ENCODE data around the gene ACACB.
A peak's percentile ranks its signal among the peaks of the same experiment; 100 is the strongest.

Gene ACACB

DNA sequence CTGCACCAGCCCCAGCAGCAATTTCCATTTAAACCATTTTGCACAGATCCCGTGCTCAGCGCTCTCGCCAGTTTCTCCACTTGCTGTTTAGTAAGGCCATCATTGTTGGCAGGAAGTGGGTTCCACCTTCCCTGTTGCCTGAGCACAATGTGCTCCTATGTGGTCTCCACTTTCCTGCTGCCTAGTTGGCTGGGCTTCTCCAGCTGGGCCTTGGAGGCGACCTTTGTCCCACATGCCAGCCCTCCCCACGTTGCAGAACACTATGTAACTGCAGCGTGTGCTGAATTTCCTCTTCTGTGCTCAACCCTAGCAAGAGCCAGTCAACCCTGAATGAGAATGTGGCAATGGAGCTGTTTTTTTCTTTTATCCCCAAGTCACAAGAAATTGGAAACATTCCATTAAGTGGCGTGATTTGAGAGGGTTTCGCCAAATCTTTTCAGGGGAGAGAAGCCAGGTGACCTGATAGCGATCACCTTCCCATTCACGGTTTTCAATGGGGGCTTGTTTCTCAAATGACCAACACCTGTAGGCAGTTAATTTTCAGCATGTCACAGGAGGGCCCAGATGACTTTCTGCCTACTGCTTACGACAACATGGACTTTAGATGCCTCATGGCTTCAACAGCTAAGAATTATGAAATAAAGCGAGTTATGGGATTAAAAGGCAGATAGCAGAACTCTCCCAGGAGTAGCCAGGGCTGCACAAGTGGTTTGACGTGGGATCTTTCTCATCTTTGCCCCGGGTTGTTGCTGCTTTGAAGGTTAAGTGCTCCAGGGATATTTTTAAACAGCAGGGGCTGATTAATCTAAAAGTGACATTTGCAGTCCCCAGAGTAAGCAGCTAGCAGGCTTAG is at the start of gene ACACB:
TSS of gene ACACB (plus strand) at position 830 of the 853 bp plus-strand sequence. CDS start 22,819 bp downstream, outside the sequence.
- no peak for DNase-seq

DNA sequence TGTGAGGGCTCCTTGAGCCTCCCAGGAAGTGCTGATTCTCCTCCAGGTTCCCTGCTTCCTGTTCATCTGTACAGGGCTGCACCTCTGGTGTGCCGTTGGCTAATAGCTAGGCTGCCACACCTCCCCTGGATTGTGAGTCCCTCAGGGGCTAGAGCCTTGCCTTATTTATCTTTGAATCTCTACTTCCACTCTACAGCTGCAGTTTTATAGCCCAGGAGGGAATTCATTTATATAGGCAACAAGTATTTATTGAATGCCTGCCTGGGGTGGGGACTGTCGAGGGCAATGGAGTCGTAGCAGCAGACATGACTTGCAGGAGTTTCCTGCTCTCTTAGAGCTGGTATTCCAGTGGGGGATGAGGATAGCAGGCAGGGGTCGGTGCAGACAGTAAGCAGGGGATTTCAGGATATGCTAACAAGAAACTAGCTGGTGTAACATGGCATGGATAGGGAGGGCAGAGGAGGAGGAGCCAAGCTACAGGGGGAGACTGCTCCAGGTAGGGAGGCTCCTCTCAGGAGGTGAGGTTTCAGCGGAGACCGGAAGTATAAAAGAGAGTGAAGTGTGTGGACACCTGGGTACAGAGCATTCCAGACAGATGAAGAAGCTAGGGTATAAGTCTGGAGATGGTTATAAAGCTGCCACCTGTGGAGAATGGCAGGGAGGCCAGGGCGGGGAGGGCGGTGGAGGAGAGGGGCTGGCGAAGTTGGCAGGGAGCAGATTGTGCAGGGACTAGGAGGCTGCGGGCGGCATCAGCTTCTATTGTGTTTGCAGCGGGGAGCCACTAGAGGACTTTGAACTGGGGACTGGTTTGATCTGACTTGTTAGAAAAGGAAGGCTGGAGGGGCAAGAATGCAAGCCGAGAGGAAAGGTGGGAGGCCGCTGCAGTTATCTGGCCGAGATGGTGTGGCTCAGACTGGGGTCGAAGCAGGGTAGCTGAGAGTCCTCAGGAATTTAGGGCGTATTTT is 46.8 kb upstream of the ACACB start:
- DNase-seq: no peak

DNA sequence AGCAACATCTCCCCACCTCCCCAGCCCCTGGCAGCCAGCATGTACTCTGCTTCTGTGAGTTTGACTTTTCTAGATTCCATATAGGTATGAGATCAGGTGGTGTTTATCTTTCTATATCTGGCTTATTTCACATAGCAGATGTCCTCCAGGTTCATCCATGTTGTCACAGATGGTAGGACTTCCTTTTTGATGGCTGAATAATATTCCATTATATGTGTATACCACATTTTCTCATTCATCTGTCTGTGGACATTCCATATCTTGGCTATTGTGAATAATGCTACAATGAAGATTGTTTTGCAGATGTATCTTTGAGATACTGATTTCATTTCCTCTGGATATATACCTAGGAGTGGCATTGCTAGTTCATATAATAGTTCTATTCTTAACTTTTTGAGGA is 41.5 kb upstream of the ACACB start:
- DNase-seq: no peak

DNA sequence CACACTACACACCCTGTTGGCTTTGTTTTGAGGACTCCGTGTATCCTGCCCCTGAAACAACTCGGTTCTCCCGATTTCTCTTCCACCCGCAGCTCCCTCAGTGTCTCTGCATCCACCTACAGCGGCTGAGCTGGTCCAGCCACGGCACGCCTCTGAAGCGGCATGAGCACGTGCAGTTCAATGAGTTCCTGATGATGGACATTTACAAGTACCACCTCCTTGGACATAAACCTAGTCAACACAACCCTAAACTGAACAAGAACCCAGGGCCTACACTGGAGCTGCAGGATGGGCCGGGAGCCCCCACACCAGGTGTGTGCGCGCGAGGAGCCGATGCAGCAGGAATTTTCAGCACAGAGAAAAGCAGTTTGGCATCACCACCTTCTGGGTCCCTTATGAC is 33.6 kb upstream of the ACACB start:
- DNase-seq: no peak

DNA sequence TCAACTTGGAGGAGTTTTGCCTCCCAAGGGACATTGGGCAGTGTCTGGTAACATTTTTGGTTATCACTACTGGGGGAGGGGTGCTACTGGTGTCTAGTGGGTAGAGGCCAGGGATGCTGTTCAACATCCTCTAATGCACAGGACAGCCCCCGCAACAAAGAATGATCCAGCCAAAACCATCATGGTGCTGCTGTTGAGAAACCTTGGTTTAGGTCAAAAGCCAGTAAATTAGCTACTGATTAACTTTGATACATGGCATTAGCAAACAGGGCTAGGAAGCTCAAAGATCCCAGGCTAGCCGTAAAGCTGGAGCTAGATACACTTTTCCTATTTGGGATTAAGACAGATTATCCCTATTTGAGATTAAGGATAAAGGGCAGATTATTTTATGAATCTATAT is 32.0 kb upstream of the ACACB start:
- DNase-seq: no peak

DNA sequence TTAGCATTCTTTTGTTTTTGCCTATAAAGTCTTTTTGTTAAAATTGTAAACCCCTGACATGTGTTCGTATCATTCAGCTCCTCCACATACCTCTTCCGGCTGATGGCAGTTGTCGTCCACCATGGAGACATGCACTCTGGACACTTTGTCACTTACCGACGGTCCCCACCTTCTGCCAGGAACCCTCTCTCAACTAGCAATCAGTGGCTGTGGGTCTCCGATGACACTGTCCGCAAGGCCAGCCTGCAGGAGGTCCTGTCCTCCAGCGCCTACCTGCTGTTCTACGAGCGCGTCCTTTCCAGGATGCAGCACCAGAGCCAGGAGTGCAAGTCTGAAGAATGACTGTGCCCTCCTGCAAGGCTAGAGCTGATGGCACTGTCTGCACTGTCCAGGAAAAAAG is 30.8 kb upstream of the ACACB start:
- DNase-seq: no peak

DNA sequence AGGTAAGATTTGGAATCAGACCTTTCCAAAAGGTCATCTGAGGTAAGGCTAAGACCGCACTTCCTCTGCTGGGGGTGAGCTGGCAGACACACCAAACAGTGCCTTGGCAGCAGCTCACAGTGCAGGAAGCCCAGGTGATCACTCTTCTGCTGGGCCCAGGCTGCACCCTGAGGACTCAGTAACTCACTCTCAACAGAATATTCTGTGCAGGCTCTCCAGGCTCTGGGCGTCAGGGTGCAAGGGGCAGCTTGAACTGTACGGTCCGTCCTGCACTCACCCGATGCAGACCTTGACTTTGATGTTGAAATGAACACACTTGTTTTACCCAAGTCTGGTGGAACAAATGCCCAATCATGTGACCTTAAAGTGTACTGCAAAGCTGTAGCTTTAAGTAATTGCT is 29.1 kb upstream of the ACACB start:
- DNase-seq: no peak

DNA sequence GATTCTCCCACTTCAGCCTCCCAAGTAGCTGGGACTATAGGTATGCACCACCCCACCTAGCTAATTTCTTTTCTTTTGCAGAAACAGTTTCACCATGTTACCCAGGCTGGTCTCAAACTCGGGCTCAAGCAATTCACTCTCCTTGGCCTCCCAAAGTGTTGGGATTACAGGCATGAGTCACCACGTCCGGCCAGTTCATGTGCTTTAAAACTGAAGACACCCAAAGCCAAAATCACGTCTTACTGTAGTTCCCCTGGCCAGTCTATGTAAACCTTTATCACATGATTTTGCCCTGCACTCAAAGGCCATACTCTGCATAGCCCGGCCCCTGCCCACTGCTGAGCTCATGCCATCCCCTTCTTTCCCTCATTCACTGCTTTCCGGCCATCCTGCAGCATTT is 27.6 kb upstream of the ACACB start:
- DNase-seq: no peak

DNA sequence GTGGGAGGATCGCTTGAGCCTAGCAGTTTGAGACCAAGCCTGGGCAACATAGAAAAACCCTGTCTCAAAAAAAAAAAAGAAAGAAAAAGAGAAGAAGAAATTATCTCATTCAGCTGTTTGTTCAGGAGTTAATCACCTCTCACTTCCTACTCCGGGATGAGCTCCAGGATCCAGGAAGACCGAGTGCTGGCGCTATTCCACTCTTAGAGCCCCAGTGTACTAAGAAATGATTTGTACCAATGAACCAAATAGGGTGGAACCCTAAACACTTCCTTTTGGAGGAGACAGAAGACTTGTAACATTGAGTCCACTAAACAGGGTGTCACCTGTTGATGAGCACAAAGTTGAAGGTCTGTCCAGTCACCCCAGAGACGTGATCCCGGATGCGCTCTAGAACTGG is 26.7 kb upstream of the ACACB start:
- DNase-seq: no peak

DNA sequence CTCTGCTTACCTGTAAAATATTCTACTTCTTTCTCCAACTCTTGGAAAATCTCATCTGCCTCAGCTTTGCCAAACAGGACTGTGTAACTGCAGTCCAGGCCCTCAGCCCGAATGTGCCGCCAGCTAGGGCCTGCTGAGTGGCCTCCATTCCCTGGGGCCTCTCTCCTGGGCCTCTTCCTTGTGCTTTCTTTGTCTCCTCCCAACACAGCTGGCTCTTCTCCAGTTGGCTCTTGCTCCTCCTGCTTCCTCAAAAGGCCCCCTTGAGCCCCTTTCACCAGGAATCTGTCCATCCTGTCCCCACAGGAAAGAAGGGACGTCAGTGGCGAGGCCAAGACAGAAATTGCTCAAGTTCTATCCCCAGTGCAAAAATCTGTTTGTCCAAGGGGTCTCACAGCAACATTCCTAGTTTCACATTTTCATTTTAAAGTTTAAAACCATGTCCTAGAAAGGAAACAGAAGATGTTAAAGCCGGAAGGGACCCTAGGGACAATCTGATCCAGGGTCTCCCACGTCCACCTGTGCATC is 23.8 kb upstream of the ACACB start:
- DNase-seq: no peak

DNA sequence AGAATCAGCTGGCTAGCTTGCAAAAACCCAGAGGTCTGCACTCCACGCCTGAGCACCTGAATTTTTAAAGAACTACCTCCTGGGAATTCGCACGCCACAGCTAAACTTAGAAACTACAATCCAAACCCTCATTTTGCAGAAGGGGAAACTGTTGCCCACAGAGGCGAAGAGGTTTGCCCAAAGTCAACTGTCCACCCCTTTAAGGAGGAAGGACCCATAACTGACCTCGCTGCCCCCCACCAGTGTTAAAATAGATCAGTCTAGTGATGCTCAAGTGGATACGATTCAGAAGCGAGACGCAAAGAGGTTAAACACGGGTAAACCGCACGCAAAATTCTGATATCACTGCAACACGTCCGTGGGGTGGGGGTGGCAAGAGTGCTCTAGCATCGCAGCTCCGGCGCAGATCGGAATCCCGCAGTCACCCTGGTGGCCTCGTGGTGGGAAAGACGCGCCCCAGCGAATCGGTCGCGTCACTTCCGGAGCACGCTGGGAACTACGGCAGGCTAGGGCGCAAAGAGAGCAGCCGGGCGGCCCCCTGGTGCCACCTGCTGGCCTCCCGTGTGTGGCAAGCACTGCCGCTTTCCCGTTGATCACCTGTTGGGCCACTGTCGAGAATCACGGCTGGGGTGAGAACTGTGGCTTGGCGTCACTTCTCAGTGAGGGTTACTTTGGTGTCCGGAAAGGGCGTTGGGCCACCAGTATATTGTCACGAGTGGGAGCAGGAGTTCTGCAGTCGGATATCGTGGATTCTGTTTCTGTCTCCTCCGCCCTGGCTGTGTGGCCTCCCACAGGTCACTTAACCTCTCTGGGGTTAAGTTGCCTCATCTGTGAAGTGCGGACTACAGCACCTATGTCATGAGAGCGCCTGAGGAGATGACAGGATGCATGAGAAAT is 23.1 kb upstream of the ACACB start, which contains the start of gene ALKBH2:
TSS of gene ALKBH2 (minus strand) at position 451 of the 897 bp plus-strand sequence. CDS start 686 bp downstream, outside the sequence.
- peak; percentile 96 for DNase-seq

DNA sequence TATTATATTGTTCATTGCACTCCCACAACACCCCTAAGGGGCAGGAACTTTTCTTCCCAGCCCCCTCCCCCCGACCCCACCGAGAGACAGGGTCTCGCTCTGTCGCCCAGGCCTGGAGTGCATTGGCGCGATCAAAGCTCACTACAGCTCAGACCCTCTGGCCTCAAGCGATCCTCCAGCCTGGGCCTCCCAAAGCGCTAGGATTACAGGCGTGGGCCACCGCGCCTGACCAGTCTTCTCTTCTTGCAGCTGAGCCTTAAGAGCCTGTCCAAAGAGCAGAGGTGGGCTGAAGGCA is 19.3 kb upstream of the ACACB start:
- no peak for DNase-seq

DNA sequence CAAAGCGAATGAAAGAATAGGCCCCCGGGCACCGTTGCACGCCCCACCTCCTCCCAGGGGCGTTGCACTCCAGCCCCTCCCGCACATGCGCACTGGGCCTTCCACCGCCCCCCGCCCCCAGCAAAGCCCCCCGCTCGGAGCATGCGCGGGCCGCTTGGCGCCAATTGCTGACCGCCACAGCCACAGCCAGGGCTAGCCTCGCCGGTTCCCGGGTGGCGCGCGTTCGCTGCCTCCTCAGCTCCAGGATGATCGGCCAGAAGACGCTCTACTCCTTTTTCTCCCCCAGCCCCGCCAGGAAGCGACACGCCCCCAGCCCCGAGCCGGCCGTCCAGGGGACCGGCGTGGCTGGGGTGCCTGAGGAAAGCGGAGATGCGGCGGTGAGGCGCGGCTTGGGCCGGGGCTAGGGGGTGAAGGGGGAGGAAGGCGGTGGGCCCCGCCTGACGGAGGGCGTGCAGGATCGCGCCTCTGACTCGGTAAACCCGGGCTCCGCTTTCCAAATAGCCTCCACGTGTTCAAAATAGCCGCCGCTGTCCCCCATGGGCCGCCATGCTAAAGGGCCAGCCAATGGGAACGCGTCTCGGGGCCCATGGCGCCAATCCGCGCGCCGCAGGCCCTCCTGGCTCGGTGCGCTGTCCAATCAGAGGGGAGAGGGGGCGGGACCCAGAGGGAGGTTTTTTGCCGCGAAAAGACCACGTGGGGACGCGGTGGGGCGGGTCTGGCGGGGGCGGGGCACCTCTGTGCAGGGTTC is 18.8 kb upstream of the ACACB start, which contains the start of gene UNG:
TSS of gene UNG (plus strand) at position 163 of the 748 bp plus-strand sequence. CDS start at position 246, 83 bp downstream.
- DNase-seq: peak; percentile 98

DNA sequence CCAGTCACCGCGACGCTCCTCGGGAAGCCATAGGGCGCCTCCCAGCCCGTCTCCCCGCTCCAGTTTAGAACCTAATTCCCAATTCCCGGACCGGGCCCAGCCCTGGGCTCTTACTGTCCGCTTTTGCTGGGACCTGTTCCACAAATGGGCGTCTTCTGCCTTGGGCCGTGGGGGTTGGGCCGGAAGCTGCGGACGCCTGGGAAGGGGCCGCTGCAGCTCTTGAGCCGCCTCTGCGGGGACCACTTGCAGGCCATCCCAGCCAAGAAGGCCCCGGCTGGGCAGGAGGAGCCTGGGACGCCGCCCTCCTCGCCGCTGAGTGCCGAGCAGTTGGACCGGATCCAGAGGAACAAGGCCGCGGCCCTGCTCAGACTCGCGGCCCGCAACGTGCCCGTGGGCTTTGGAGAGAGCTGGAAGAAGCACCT is 18.2 kb upstream of the ACACB start:
- no peak for DNase-seq

DNA sequence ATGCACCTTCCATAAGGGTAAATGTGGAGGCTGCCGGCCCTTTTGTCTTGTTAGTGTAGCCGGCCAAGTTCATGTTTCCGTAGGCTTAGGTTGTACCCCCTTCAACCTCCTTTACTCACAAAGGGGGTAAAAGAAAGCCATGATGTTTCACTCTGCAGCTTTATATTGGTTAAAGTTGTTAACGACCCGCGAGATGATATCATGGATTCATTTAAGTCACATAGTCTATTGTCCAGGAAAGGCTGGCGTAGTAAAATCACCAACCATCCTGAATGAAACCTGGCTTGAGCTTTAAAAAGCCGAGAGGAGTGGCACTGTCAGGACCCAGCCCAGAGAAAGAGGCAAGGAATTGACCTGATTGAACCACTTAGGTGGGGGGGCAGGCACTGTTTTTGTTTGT is 17.7 kb upstream of the ACACB start:
- no peak for DNase-seq

DNA sequence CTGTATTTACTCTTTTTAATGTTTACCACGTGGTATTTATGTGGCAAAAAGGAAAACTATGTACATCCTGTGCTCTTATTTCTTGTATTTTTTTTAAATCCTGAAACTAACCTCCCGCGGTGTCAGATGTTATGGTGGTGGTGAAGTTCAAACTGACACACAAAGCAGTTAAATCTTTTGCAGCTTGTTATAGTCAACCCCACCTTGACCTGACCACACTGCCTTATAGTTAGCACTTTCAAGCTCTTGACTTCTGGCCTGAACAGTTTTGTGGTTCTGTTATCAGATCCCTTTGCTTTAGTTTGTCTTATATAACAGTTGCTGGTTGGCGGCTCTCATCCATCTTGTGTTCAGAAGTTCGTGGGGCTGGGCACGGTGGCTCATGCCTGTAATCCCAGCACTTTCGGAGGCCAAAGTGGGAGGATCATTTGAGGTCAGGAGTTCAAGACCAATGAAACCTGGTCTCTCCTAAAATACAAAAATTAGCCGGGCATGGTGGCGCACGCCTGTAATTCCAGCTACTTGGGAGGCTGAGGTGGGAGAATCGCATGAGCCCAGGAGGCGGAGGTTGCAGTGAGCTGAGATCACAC is 16.9 kb upstream of the ACACB start:
- DNase-seq: no peak

DNA sequence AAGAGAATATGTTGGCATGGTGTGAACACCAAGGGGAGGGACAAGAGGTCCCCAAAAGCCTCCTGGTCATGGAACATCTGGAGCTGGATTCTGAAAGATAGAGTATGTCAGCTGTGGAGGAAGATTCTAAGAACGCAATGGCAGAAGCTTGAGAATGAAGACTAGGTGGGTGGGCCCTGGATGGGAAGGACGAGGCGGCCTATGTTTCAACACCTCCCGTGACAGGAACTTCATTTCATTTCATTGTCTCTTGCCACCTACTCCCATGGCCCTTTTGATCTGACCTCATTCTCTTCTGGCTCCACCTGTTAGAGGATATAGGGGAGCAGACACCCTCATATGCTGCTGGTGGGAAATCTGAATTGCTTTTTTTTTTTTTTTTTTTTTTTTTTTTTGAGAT is 15.6 kb upstream of the ACACB start:
- no peak for DNase-seq

DNA sequence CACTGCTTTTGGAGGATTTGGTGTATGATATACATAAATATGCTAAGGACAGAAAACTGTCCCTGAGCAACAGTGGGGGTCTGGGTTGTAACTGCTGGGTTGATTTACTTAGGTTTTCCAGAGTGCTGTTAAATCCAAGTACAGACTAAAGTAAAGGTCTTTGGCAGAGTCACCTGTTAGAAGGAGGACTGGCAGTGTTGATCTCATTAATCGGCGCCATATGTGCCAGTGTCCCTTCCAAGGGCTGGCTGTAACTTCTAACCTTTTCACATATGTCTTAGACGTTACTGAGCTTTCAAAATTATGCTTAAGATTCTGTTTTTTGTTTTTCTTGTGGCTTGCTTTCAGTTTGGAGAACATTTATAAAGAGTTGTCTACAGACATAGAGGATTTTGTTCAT is 13.9 kb upstream of the ACACB start:
- no peak for DNase-seq

DNA sequence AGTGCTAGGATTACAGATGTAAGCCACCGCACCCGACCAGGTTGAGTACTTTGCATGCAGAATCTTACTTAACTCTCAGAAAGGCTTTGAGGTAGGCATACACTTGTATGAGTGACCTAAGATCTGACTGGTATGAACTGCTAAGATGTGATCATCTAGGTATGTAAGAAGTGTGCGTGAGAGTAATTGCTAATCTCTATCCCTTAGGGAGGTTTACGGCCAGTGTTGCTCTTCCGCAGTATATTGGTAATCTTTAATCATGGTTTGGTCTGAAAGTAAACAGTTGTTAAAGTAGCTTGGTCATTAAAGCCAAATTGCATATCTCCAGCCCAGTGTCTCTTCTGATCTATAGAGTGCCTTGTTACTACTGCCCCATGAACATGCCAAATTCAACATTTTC is 11.2 kb upstream of the ACACB start:
- no peak for DNase-seq

DNA sequence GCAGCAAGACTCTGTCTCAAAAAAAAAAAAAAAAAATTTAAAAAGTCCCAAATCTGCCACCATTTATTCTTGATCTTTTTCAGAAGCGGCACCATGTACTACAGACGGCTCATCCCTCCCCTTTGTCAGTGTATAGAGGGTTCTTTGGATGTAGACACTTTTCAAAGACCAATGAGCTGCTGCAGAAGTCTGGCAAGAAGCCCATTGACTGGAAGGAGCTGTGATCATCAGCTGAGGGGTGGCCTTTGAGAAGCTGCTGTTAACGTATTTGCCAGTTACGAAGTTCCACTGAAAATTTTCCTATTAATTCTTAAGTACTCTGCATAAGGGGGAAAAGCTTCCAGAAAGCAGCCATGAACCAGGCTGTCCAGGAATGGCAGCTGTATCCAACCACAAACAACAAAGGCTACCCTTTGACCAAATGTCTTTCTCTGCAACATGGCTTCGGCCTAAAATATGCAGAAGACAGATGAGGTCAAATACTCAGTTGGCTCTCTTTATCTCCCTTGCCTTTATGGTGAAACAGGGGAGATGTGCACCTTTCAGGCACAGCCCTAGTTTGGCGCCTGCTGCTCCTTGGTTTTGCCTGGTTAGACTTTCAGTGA is 6.5 kb upstream of the ACACB start:
- DNase-seq: no peak

DNA sequence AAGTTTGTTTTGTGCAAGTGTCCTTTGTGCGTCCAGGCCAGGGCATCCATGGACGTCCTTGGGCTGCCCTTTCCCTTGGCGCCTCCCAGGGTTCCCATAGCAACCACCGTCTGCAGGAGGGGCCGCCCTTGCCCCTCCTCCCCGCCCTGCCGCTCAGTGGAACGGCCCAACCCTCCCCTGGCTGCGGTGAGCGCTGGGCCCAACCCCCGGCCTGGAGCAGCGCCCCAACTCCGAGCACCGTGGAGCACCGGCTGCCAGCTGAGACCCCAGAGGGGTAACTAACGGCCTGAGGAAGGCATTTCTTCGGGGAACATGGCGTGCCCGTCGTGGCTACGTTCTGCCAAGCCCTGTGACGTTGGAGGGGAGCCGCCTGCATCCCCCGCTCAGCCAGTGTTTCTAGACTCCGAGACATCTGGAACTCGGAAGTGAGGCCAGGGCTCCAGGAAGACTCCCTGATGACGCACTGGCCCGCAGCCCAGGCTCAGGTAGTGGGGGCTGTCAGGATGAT is 5.3 kb upstream of the ACACB start:
- DNase-seq: peak; percentile 65
